A549 treated with RU486 at 1 μM for 4 hours (cell line): Measurements from ENCODE around the gene MLXIP. TPM values are rescaled to one million over a fixed set of nuclear protein-coding genes. Genes with fewer than 3 reads are reported as not detected.

ENCODE experiments used
- total RNA-seq: library from RNA; stranded (reverse); fragments of 200-300 nt; extraction: Qiagen RNA extraction; gene quantifications from 5 replicates; pipeline ENCODE4 v1.2.3, GENCODE V29; 2022; ENCODE audit warnings: low read depth

MLXIP gene
- total RNA-seq, result 22.7 to 34.2 TPM (median 27.3 TPM) in 5 replicates

GRCh38 chr12:122078141-122079032 lies at the start of gene MLXIP:
MLXIP (plus strand) TSS chr12:122078756; CDS start chr12:122078854, 98 bp downstream.

GRCh38 chr12:122174155-122174845 lies 95.7 kb downstream of the MLXIP start, which contains the start of gene IL31:
IL31 (minus strand) TSS chr12:122174221; CDS start chr12:122174172, 49 bp downstream.

GRCh38 chr12:122182887-122183587 lies 104.5 kb downstream of the MLXIP start, which contains the start of gene LRRC43:
LRRC43 (plus strand) TSS chr12:122183123; CDS start chr12:122183145, 22 bp downstream.

Other genes with a start within 250 kb of the MLXIP start
- gene HPD, start 219.9 kb upstream of the MLXIP start, total RNA-seq, result 1.1 to 2.0 TPM (median 1.6 TPM) in 5 replicates
- gene PSMD9, start 190.0 kb upstream of the MLXIP start, total RNA-seq, result 120 to 168 TPM (median 124 TPM) in 5 replicates
- gene CFAP251, start 160.2 kb upstream of the MLXIP start, total RNA-seq, result 0.85 to 1.7 TPM (median 0.95 TPM) in 5 replicates
- gene BCL7A, start 56.9 kb upstream of the MLXIP start, total RNA-seq, result 9.3 to 13.5 TPM (median 12.8 TPM) in 5 replicates
- not detected in 5 replicates for gene IL31, start 95.5 kb downstream of the MLXIP start, total RNA-seq
- gene LRRC43, start 104.4 kb downstream of the MLXIP start, total RNA-seq, result 0.10 to 0.27 TPM (median 0.14 TPM) in 3 of 5 replicates, not detected in the others
- gene B3GNT4, start 125.0 kb downstream of the MLXIP start, total RNA-seq, result 0.21 to 0.80 TPM (median 0.53 TPM) in 5 replicates
- 69.3 to 78.3 TPM (median 74.1 TPM) in 5 replicates for gene DIABLO, start 147.3 kb downstream of the MLXIP start, total RNA-seq
- gene VPS33A, start 187.7 kb downstream of the MLXIP start, total RNA-seq, result 17.5 to 20.6 TPM (median 19.6 TPM) in 5 replicates